ENCODE results near the gene GASK1A. TPM values are rescaled to one million over a fixed set of nuclear protein-coding genes. Genes with fewer than 3 reads are reported as not detected.

The GASK1A gene
- total and polyA plus RNA-seq, 2 of the 8 experiments (the other 6 are each of a cell fraction or from before 2014, with no cell fraction given), result 4.7 to 7.9 TPM

- Histone ChIP-seq H3K79me2 (ENCODE audit: control insufficient read depth in 1 of 2, insufficient read depth in 2 of 2, low read length in 2 of 2) (no peaks in the 10 kb centered on the region), H2BK120ac (replicated peaks; ENCODE audit: low read depth, low read length) (no peak overlapping the region), H3K79me1 (ENCODE audit: low read depth, low read length) (no peaks in the 10 kb centered on the region; the same call in 1 of the 2 replicates), H2AFZ (ENCODE audit: low read length) (no peak overlapping the region), H3K56ac (replicated peaks; ENCODE audit: insufficient read length, low read depth, low read length) (no peak overlapping the region), H3K18ac (ENCODE audit: extremely low read depth, low read length) (no peak overlapping the region), H3K14ac (ENCODE audit: insufficient read length) (no peak overlapping the region), H4K8ac (ENCODE audit: extremely low read depth, insufficient read depth, low read length) (no peak overlapping the region), H3K23me2 (ENCODE audit: low read depth, low read length) (no peaks in the 10 kb centered on the region), H3K9ac (replicated peaks in 1 of 4; ENCODE audit: extremely low read depth in 1 of 4, low read depth in 3 of 4, low read length in 3 of 4) (no peak overlapping the region), H3K23ac (ENCODE audit: insufficient read length) (no peak overlapping the region), H2BK20ac (ENCODE audit: low read length) (no peak overlapping the region), H4K91ac (replicated peaks; ENCODE audit: insufficient read length, low read length) (no peak overlapping the region), H3K36me3 (ENCODE audit: control insufficient read depth in 2 of 4, insufficient read depth in 4 of 4, low read length in 3 of 4) (no peaks in the 10 kb centered on the region), H3K9me3 (ENCODE audit: insufficient read depth in 2 of 2, low read depth in 1 of 2, low read length in 1 of 2) (no peaks in the 10 kb centered on the region), H3K4me3 (ENCODE audit: extremely low read depth in 1 of 4, insufficient read depth in 2 of 4, low read depth in 3 of 4, low read length in 4 of 4) (no peak overlapping the region), H4K5ac (ENCODE audit: insufficient read length, low read depth, low read length) (no peak overlapping the region), H2AK5ac (ENCODE audit: low read depth, low read length) (no peak overlapping the region), H3K4me1 (replicated peaks in 1 of 4; ENCODE audit: control insufficient read depth in 3 of 4, insufficient read depth in 4 of 4, low read length in 3 of 4) (peaks cover under 1 to 6% (median 5%) of the 10 kb centered on the region in 4 experiments; a peak in 6 of 7 replicates), H2BK12ac (ENCODE audit: low read depth, low read length) (no peak overlapping the region), H3K4ac (replicated peaks; ENCODE audit: insufficient read length, low read depth, low read length) (no peak overlapping the region), H2BK15ac (ENCODE audit: low read length) (no peak overlapping the region), H2BK5ac (ENCODE audit: low read depth, low read length) (no peak overlapping the region), H3K27ac (ENCODE audit: low read depth, low read length) (no peak overlapping the region), H4K20me1 (replicated peaks in 1 of 2; ENCODE audit: control insufficient read depth in 1 of 2, insufficient read depth in 2 of 2, low read length in 2 of 2) (no peaks in the 10 kb centered on the region), H3K27me3 (replicated peaks in 1 of 4; ENCODE audit: control insufficient read depth in 3 of 4, extremely low read depth in 1 of 4, insufficient read depth in 3 of 4, low read length in 3 of 4) (no peaks in the 10 kb centered on the region), H3K4me2 (ENCODE audit: insufficient read depth in 1 of 2, low read depth in 2 of 2, low read length in 2 of 2) (no peak overlapping the region)
- no peak for FAIRE-seq
- no peak for DNase-seq (ENCODE audit: low read depth in 1 of 2, low spot score in 2 of 2)
- ChIA-PET CTCF (ENCODE audit: partially characterized antibody) (interaction anchor here (0.5 to 1.2 kb wide), 6 partner anchors 9 to 1068 kb away, joined by 3 to 4 read pairs (median 3); no protein-coding TSS in a partner anchor), POLR2A (ENCODE audit: partially characterized antibody) (interaction anchor here (1.3 kb wide), 1 partner anchor 16 kb away, joined by 3 read pairs; no protein-coding TSS in a partner anchor)
- TF ChIP-seq JUND (IDR thresholded peaks at IDR 0.05; ENCODE audit: low read length), result no peak
- no peak for TF ChIP-seq GABPA (IDR thresholded peaks at IDR 0.05; ENCODE audit: borderline replicate concordance, insufficient read depth, low read length)
- TF ChIP-seq CHD1 (IDR thresholded peaks at IDR 0.05; ENCODE audit: low read depth, low read length), result no peak
- TF ChIP-seq POU5F1 (IDR thresholded peaks at IDR 0.05; ENCODE audit: low read depth, low read length), result no peak
- no peak for TF ChIP-seq SIN3A (conservative IDR thresholded peaks at IDR 0.05 in 1 of 2, IDR thresholded peaks at IDR 0.05 in 1 of 2; ENCODE audit: low read depth in 1 of 2, low read length in 2 of 2)
- TF ChIP-seq YY1 (IDR thresholded peaks at IDR 0.05; ENCODE audit: low read depth, low read length), result no peak
- no peak for TF ChIP-seq RNF2 (IDR thresholded peaks at IDR 0.05; ENCODE audit: borderline replicate concordance, low read depth, low read length, missing control alignments, poor library complexity, severe bottlenecking)
- WGBS, 2 experiments (ENCODE audit: extremely low coverage in 1 of 2, insufficient coverage in 1 of 2, insufficient read length in 1 of 2, insufficient replicate concordance in 2 of 2, low coverage in 1 of 2, low lambda C conversion rate in 2 of 2, missing lambda C conversion rate in 1 of 2), result 77% methylated on average over 2 of the region's 2 CpGs; no CpG with 5 or more reads in 1 of the 2 experiments
Observed at GRCh38 chr3:42996633-42997075, 17.5 kb downstream of the GASK1A start.
